Measurements from ENCODE around the gene CCDC148.

The CCDC148 gene

GRCh38 chr2:158153270-158154015 is 303.1 kb downstream of the CCDC148 start:
- DNase-seq: no peak

- no peak for DNase-seq
Measured at GRCh38 chr2:158144914-158145625, 311.5 kb downstream of the CCDC148 start.

- no peak for DNase-seq
Measured at GRCh38 chr2:158143703-158144360, 312.7 kb downstream of the CCDC148 start.

GRCh38 chr2:158142568-158143332 is 313.8 kb downstream of the CCDC148 start:
- DNase-seq: no peak

GRCh38 chr2:158142165-158142564 is 314.4 kb downstream of the CCDC148 start:
- no peak for DNase-seq

- no peak for DNase-seq
Measured at GRCh38 chr2:158140201-158140600, 316.4 kb downstream of the CCDC148 start.

- DNase-seq: no peak
Measured at GRCh38 chr2:158138255-158138654, 318.3 kb downstream of the CCDC148 start.

- DNase-seq: no peak
Measured at GRCh38 chr2:158135096-158135495, 321.5 kb downstream of the CCDC148 start.

- no peak for DNase-seq
Measured at GRCh38 chr2:158134655-158135054, 321.9 kb downstream of the CCDC148 start.

- no peak for DNase-seq
Measured at GRCh38 chr2:158134055-158134454, 322.5 kb downstream of the CCDC148 start.

GRCh38 chr2:158131919-158132566 is 324.5 kb downstream of the CCDC148 start:
- no peak for DNase-seq

- no peak for DNase-seq
Measured at GRCh38 chr2:158131483-158131912, 325.1 kb downstream of the CCDC148 start.

GRCh38 chr2:158130832-158131473 is 325.6 kb downstream of the CCDC148 start:
- no peak for DNase-seq

- no peak for DNase-seq
Measured at GRCh38 chr2:158129037-158129436, 327.5 kb downstream of the CCDC148 start.

GRCh38 chr2:158128168-158128973 is 328.2 kb downstream of the CCDC148 start:
- DNase-seq: no peak

GRCh38 chr2:158127380-158127804 is 329.2 kb downstream of the CCDC148 start:
- DNase-seq: no peak

GRCh38 chr2:158125756-158126498 is 330.6 kb downstream of the CCDC148 start:
- DNase-seq: no peak

- DNase-seq: no peak
Measured at GRCh38 chr2:158124896-158125295, 331.7 kb downstream of the CCDC148 start.
